Thymus (tissue), 11 donors: ENCODE results near the gene APH1B. TPM values are rescaled to one million over a fixed set of nuclear protein-coding genes. Genes with fewer than 3 reads are reported as not detected.
"Not testable (repeated sequence)": the region's sequence is repeated elsewhere in the genome, so short reads cannot be mapped to it uniquely, and the experiment has no call there.

Experiments
- DNase-seq, 9 donors: peaks; one replicate each; pipeline ENCODE4 v3.0.0-alpha.2; 2013; ENCODE audit warnings: low spot score in 9 of 9, low read depth in 6 of 9, missing footprints in 1 of 9
- H3K27ac ChIP-seq, 2 donors: one replicate each; pipeline ENCODE4 v1.5.1; 2013; ENCODE audit warnings: control low read depth in 1 of 2, low read depth in 1 of 2, low read length in 1 of 2, mild to moderate bottlenecking in 1 of 2, moderate library complexity in 1 of 2
- H3K27me3 ChIP-seq, 2 donors: one replicate each; pipeline ENCODE4 v1.5.1; 2013; ENCODE audit warnings: low read length in 1 of 2; ENCODE audit not compliant: control insufficient read depth in 2 of 2, insufficient read depth in 1 of 2
- H3K36me3 ChIP-seq, 2 donors: one replicate each; pipeline ENCODE4 v1.5.1; 2013; ENCODE audit warnings: low read length in 1 of 2, mild to moderate bottlenecking in 1 of 2, moderate library complexity in 1 of 2; ENCODE audit not compliant: control insufficient read depth in 2 of 2, insufficient read depth in 2 of 2
- H3K4me1 ChIP-seq, 2 donors: one replicate each; pipeline ENCODE4 v1.5.1; 2013; ENCODE audit warnings: low read length in 2 of 2; ENCODE audit not compliant: control insufficient read depth in 2 of 2, insufficient read depth in 2 of 2
- H3K4me3 ChIP-seq, 2 donors: one replicate each; pipeline ENCODE4 v1.5.1; 2013; ENCODE audit warnings: low read length in 2 of 2, control low read depth in 1 of 2, mild to moderate bottlenecking in 1 of 2
- H3K9me3 ChIP-seq, 2 donors: one replicate each; pipeline ENCODE4 v1.5.1; 2013; ENCODE audit warnings: low read length in 1 of 2, mild to moderate bottlenecking in 1 of 2; ENCODE audit not compliant: control insufficient read depth in 2 of 2, insufficient read depth in 1 of 2
- WGBS: extraction: QIAGEN DNeasy Blood & Tissue Kit; methylation state at CpG from one replicate; pipeline ENCODE4 v1.1.7; 2013; 5-methylcytosine and 5-hydroxymethylcytosine counted together
- polyA plus RNA-seq: library from polyadenylated mRNA; stranded (reverse); fragments of 200-250 nt; gene quantifications from one replicate; pipeline ENCODE4 v1.2.3, GENCODE V29; 2013
- total RNA-seq: library from RNA; stranded (reverse); fragments of 120-200 nt; gene quantifications from one replicate; pipeline ENCODE4 v1.2.4, GENCODE V29; 2013
- donor health status: healthy.

The APH1B gene
- total and polyA plus RNA-seq, 2 donors, result 9.5 to 11.0 TPM

GRCh38 chr15:63337046-63337445 lies 59.6 kb downstream of the APH1B start:
- 97% methylated on average over 4 of the region's 4 CpGs for WGBS
- Histone ChIP-seq H3K4me1 (no peaks in the 10 kb centered on the region), H3K27me3 (no peaks in the 10 kb centered on the region), H3K27ac (no peak overlapping the region), H3K36me3 (no peaks in the 10 kb centered on the region), H3K9me3 (no peaks in the 10 kb centered on the region), H3K4me3 (no peak overlapping the region)
- no peak for DNase-seq

GRCh38 chr15:63338170-63338569 lies 60.8 kb downstream of the APH1B start:
- H3K9me3 ChIP-seq, result no peaks in the 10 kb centered on the region
- H3K27ac ChIP-seq, result no peak overlapping the region
- H3K27me3 ChIP-seq, result no peaks in the 10 kb centered on the region
- H3K4me3 ChIP-seq, result no peak overlapping the region
- no peak for DNase-seq
- no peaks in the 10 kb centered on the region for H3K4me1 ChIP-seq
- H3K36me3 ChIP-seq, result no peaks in the 10 kb centered on the region

GRCh38 chr15:63339006-63339766 lies 61.8 kb downstream of the APH1B start:
- H3K36me3 ChIP-seq, result no peaks in the 10 kb centered on the region
- no peak overlapping the region for H3K27ac ChIP-seq
- WGBS, result 94% methylated on average over 10 of the region's 10 CpGs

GRCh38 chr15:63339836-63340235 lies 62.4 kb downstream of the APH1B start:
- Histone ChIP-seq H3K4me1 (no peaks in the 10 kb centered on the region), H3K4me3 (no peak overlapping the region), H3K9me3 (no peaks in the 10 kb centered on the region), H3K27ac (no peak overlapping the region), H3K27me3 (no peaks in the 10 kb centered on the region), H3K36me3 (no peaks in the 10 kb centered on the region)
- 81% methylated on average over 1 of the region's 1 CpG for WGBS
- DNase-seq, result no peak

More at GRCh38 chr15:63339006-63339766, 61.8 kb downstream of the APH1B start:
- H3K27me3 ChIP-seq, result no peaks in the 10 kb centered on the region
- H3K4me3 ChIP-seq, result no peak overlapping the region
- H3K4me1 ChIP-seq, result no peaks in the 10 kb centered on the region
- H3K9me3 ChIP-seq, result no peaks in the 10 kb centered on the region
- no peak for DNase-seq

GRCh38 chr15:63340353-63340752 lies 62.9 kb downstream of the APH1B start:
- no peak overlapping the region for H3K4me3 ChIP-seq
- no peaks in the 10 kb centered on the region for H3K9me3 ChIP-seq
- H3K4me1 ChIP-seq, result no peaks in the 10 kb centered on the region
- no peaks in the 10 kb centered on the region for H3K36me3 ChIP-seq
- WGBS, result 90% methylated on average over 8 of the region's 8 CpGs
- no peak for DNase-seq
- H3K27me3 ChIP-seq, result no peaks in the 10 kb centered on the region
- no peak overlapping the region for H3K27ac ChIP-seq

- WGBS, result 96% methylated on average over 3 of the region's 3 CpGs
- H3K4me3 ChIP-seq, result no peak overlapping the region
- H3K27me3 ChIP-seq, result no peaks in the 10 kb centered on the region
- DNase-seq, result no peak
- no peaks in the 10 kb centered on the region for H3K4me1 ChIP-seq
- H3K27ac ChIP-seq, result no peak overlapping the region
- H3K9me3 ChIP-seq, result no peaks in the 10 kb centered on the region
- no peaks in the 10 kb centered on the region for H3K36me3 ChIP-seq
Observed at GRCh38 chr15:63340878-63341277, 63.5 kb downstream of the APH1B start.

- no peak for DNase-seq
- H3K36me3 ChIP-seq, result no peaks in the 10 kb centered on the region
- no peak overlapping the region for H3K4me3 ChIP-seq
- 98% methylated on average over 4 of the region's 4 CpGs for WGBS
- no peaks in the 10 kb centered on the region for H3K27me3 ChIP-seq
- H3K27ac ChIP-seq, result no peak overlapping the region
- H3K9me3 ChIP-seq, result no peaks in the 10 kb centered on the region
- no peaks in the 10 kb centered on the region for H3K4me1 ChIP-seq
Observed at GRCh38 chr15:63341898-63342297, 64.5 kb downstream of the APH1B start.

GRCh38 chr15:63342996-63343562 lies 65.7 kb downstream of the APH1B start:
- H3K36me3 ChIP-seq, H3K9me3 ChIP-seq, H3K27ac ChIP-seq, H3K4me1 ChIP-seq, DNase-seq, H3K27me3 ChIP-seq, H3K4me3 ChIP-seq: not testable (repeated sequence)
- 96% methylated on average over 11 of the region's 11 CpGs for WGBS

GRCh38 chr15:63344731-63345390 lies 67.5 kb downstream of the APH1B start:
- no peaks in the 10 kb centered on the region for H3K27me3 ChIP-seq
- no peak overlapping the region for H3K27ac ChIP-seq
- no peaks in the 10 kb centered on the region for H3K4me1 ChIP-seq
- no peak overlapping the region for H3K4me3 ChIP-seq
- DNase-seq, result no peak
- WGBS, result 95% methylated on average over 5 of the region's 5 CpGs
- H3K36me3 ChIP-seq, result no peaks in the 10 kb centered on the region
- no peaks in the 10 kb centered on the region for H3K9me3 ChIP-seq
